Caco-2 (cell line): ENCODE data around the gene HIVEP1. TPM values are rescaled to one million over a fixed set of nuclear protein-coding genes. Genes with fewer than 3 reads are reported as not detected.

Experiments used
- BruUV-seq: library from RNA; stranded (reverse); fragments of 400-500 nt; replicated peaks from 2 replicates; lab custom pipeline; 2021; lab: Mats Ljungman, UMichigan
- CTCF ChIA-PET: fragments of 300-600 bp; sonication (Branson Sonifier 250); formaldehyde crosslinking; loops from one replicate; lab custom pipeline; 2022; ENCODE audit warnings: antibody characterized with exemption; lab: Charles Lee
- POLR2A ChIA-PET: fragments of 300-600 bp; sonication (Branson Sonifier 250); formaldehyde crosslinking; loops from one replicate; lab custom pipeline; 2022; ENCODE audit warnings: antibody characterized with exemption; lab: Charles Lee
- DNase-seq, 2 experiments: peaks; one replicate each; pipeline versions ENCODE4 v3.0.0 to v3.0.0-alpha.2; 2020 to 2022
- H3K27me3 ChIP-seq: replicated peaks from 2 replicates; pipeline ENCODE4 v1.6.0; 2011; ENCODE audit warnings: low read length; ENCODE audit not compliant: control insufficient read depth, insufficient read depth
- H3K36me3 ChIP-seq: 2 replicates; pipeline ENCODE4 v1.5.1; 2011; ENCODE audit warnings: low read length; ENCODE audit not compliant: control insufficient read depth, insufficient read depth
- H3K4me1 ChIP-seq: fragments of 250-450 bp; sonication (Bioruptor Pico); 2 replicates; pipeline ENCODE4 v1.5.1; 2020; ENCODE audit warnings: mild to moderate bottlenecking
- H3K4me3 ChIP-seq: 2 replicates; pipeline ENCODE4 v1.5.1; 2011; ENCODE audit warnings: low read depth, mild to moderate bottlenecking, control low read depth, low read length
- H3K9me3 ChIP-seq: fragments of 250-450 bp; sonication (Bioruptor Pico); 2 replicates; pipeline ENCODE4 v1.5.1; 2020; ENCODE audit warnings: mild to moderate bottlenecking, moderate library complexity
- H3K27ac Mint-ChIP-seq: one replicate; pipeline ENCODE4 v1.8.0; 2022; ENCODE audit warnings: mixed read lengths; ENCODE audit not compliant: unreplicated experiment
- H3K27me3 Mint-ChIP-seq: one replicate; pipeline ENCODE4 v1.8.0; 2022; ENCODE audit warnings: mixed read lengths; ENCODE audit not compliant: insufficient read depth, unreplicated experiment
- H3K36me3 Mint-ChIP-seq: one replicate; pipeline ENCODE4 v1.8.0; 2022; ENCODE audit warnings: mild to moderate bottlenecking, mixed read lengths; ENCODE audit not compliant: insufficient read depth, unreplicated experiment
- H3K4me1 Mint-ChIP-seq: one replicate; pipeline ENCODE4 v1.8.0; 2022; ENCODE audit warnings: low read depth, mixed read lengths; ENCODE audit not compliant: unreplicated experiment
- H3K4me3 Mint-ChIP-seq: one replicate; pipeline ENCODE4 v1.8.0; 2022; ENCODE audit warnings: mild to moderate bottlenecking, moderate library complexity, mixed read lengths; ENCODE audit not compliant: unreplicated experiment
- H3K9me3 Mint-ChIP-seq: one replicate; pipeline ENCODE4 v1.8.0; 2022; ENCODE audit warnings: mixed read lengths; ENCODE audit not compliant: unreplicated experiment
- CTCF ChIP-seq, 2 experiments: fragments of 200-600 bp in 1 of 2; IDR thresholded peaks; 1 replicate in 1 of 2; 2 replicates in 1 of 2; pipeline versions ENCODE4 v1.5.1 to v1.8.0; 2011 to 2022; ENCODE audit warnings: antibody characterized with exemption in 1 of 2, control low read depth in 1 of 2, inconsistent platforms in 1 of 2, low read depth in 1 of 2, low read length in 1 of 2, mild to moderate bottlenecking in 1 of 2, moderate library complexity in 1 of 2; ENCODE audit not compliant: insufficient read depth in 1 of 2, severe bottlenecking in 1 of 2, unreplicated experiment in 1 of 2
- intact Hi-C: fragments of 100-400 bp; cut with micrococcal nuclease; formaldehyde crosslinking; loops from one replicate; pipeline ENCODE4 v1.10.0; 2022; ENCODE audit not compliant: unreplicated experiment
- total RNA-seq: library from RNA; stranded (reverse); gene quantifications from 2 replicates; pipeline ENCODE4 v1.2.3, GENCODE V29; 2022

Gene HIVEP1
- total RNA-seq, 1 experiment from 2014 or later, result 22.8 TPM

GRCh38 chr6:11972806-11973205 is 39.3 kb upstream of the HIVEP1 start:
- Histone ChIP-seq H3K36me3 (no peaks in the 10 kb centered on the region), H3K4me1 (no peaks in the 10 kb centered on the region), H3K9me3 (no peaks in the 10 kb centered on the region), H3K4me3 (no peak overlapping the region), H3K27me3 (no peaks in the 10 kb centered on the region)
- no peak for DNase-seq
- Mint-ChIP-seq H3K36me3 (no peaks in the 10 kb centered on the region), H3K9me3 (no peaks in the 10 kb centered on the region), H3K27me3 (no peaks in the 10 kb centered on the region), H3K4me3 (no peak overlapping the region), H3K27ac (no peak overlapping the region), H3K4me1 (no peaks in the 10 kb centered on the region)
- ChIA-PET POLR2A (no interaction called here), CTCF (no interaction called here)
- no TSS peak for BruUV-seq
- intact Hi-C loops, result no loop called here
- no peak for TF ChIP-seq CTCF (IDR thresholded peaks at IDR 0.05; ENCODE audit: insufficient read depth in 1 of 2, low read depth in 1 of 2, low read length in 1 of 2, severe bottlenecking in 1 of 2, unreplicated experiment in 1 of 2)

- Histone ChIP-seq H3K4me1 (no peaks in the 10 kb centered on the region), H3K9me3 (no peaks in the 10 kb centered on the region), H3K27me3 (no peaks in the 10 kb centered on the region), H3K36me3 (no peaks in the 10 kb centered on the region), H3K4me3 (no peak overlapping the region)
- DNase-seq, result no peak
- intact Hi-C loops, result no loop called here
- Mint-ChIP-seq H3K27me3 (no peaks in the 10 kb centered on the region), H3K4me1 (no peaks in the 10 kb centered on the region), H3K36me3 (no peaks in the 10 kb centered on the region), H3K9me3 (no peaks in the 10 kb centered on the region), H3K27ac (no peak overlapping the region), H3K4me3 (no peak overlapping the region)
- no TSS peak for BruUV-seq
- POLR2A ChIA-PET, result no interaction called here
- CTCF ChIA-PET, result no interaction called here
- TF ChIP-seq CTCF (IDR thresholded peaks at IDR 0.05; ENCODE audit: insufficient read depth in 1 of 2, low read depth in 1 of 2, low read length in 1 of 2, severe bottlenecking in 1 of 2, unreplicated experiment in 1 of 2), result no peak
Measured at GRCh38 chr6:11973238-11973637, 38.9 kb upstream of the HIVEP1 start.

- H3K27ac Mint-ChIP-seq, result no peak overlapping the region
Measured at GRCh38 chr6:11974089-11974488, 38.0 kb upstream of the HIVEP1 start.

More at GRCh38 chr6:11974089-11974488, 38.0 kb upstream of the HIVEP1 start:
- Mint-ChIP-seq H3K36me3 (no peaks in the 10 kb centered on the region), H3K4me3 (no peak overlapping the region), H3K4me1 (no peaks in the 10 kb centered on the region), H3K27me3 (no peaks in the 10 kb centered on the region), H3K9me3 (no peaks in the 10 kb centered on the region)
- Histone ChIP-seq H3K4me1 (no peaks in the 10 kb centered on the region), H3K36me3 (no peaks in the 10 kb centered on the region), H3K27me3 (no peaks in the 10 kb centered on the region), H3K9me3 (no peaks in the 10 kb centered on the region), H3K4me3 (no peak overlapping the region)
- no TSS peak for BruUV-seq
- DNase-seq, result no peak
- TF ChIP-seq CTCF (IDR thresholded peaks at IDR 0.05; ENCODE audit: insufficient read depth in 1 of 2, low read depth in 1 of 2, low read length in 1 of 2, severe bottlenecking in 1 of 2, unreplicated experiment in 1 of 2), result no peak
- CTCF ChIA-PET, result no interaction called here
- intact Hi-C loops, result no loop called here
- POLR2A ChIA-PET, result no interaction called here
